GM12878 (cell line): Measurements from ENCODE around the gene RANBP17.

Experiments
- ATF3 ChIP-seq: IDR thresholded peaks from 2 replicates; pipeline ENCODE4 v1.6.1; 2011; ENCODE audit warnings: low read depth, mild to moderate bottlenecking, low read length, moderate library complexity, borderline replicate concordance; ENCODE audit errors: extremely low read depth
- CTCF ChIP-seq, 3 experiments: IDR thresholded peaks in 2 of 3; conservative IDR thresholded peaks in 1 of 3; 2 replicates each; pipeline ENCODE4 v1.5.1; 2011; ENCODE audit warnings: low read depth in 3 of 3, low read length in 3 of 3, mild to moderate bottlenecking in 3 of 3, control low read depth in 2 of 3, moderate library complexity in 2 of 3, inconsistent platforms in 1 of 3, mixed read lengths in 1 of 3; ENCODE audit not compliant: control insufficient read depth in 2 of 3, insufficient read depth in 1 of 3; ENCODE audit errors: extremely low read depth in 1 of 3
- HCFC1 ChIP-seq: fragments of 150-350 bp; IDR thresholded peaks from 2 replicates; pipeline ENCODE4 v1.6.1; 2014; ENCODE audit warnings: low read length
- JUNB ChIP-seq: IDR thresholded peaks from 2 replicates; pipeline ENCODE4 v1.6.1; 2016; ENCODE audit warnings: antibody characterized with exemption, mild to moderate bottlenecking
- NFIC ChIP-seq: IDR thresholded peaks from 2 replicates; pipeline ENCODE4 v1.6.1; 2012; ENCODE audit warnings: low read depth, mild to moderate bottlenecking, inconsistent platforms, low read length, moderate library complexity
- PKNOX1 ChIP-seq: fragments of 450-650 bp; IDR thresholded peaks from 2 replicates; pipeline ENCODE4 v1.6.1; 2016; ENCODE audit warnings: mild to moderate bottlenecking
- POLR2AphosphoS5 ChIP-seq: IDR thresholded peaks from 2 replicates; pipeline ENCODE4 v1.6.1; 2011; ENCODE audit warnings: mild to moderate bottlenecking, low read length, inconsistent platforms
- PRDM15 ChIP-seq: fragments of 450-650 bp; formaldehyde crosslinking; IDR thresholded peaks from 2 replicates; pipeline ENCODE4 v1.4.0; 2020; ENCODE audit warnings: mild to moderate bottlenecking, moderate library complexity
- RELA ChIP-seq: fragments of 450-650 bp; IDR thresholded peaks from 2 replicates; pipeline ENCODE4 v1.8.0; 2014; ENCODE audit warnings: borderline replicate concordance; ENCODE audit not compliant: partially characterized antibody
- SUZ12 ChIP-seq: fragments of 200-600 bp; sonication (generic); IDR thresholded peaks from one replicate; pipeline ENCODE4 v1.6.1; 2018; ENCODE audit warnings: antibody characterized with exemption, mild to moderate bottlenecking; ENCODE audit not compliant: unreplicated experiment

- no peak for TF ChIP-seq CTCF (IDR thresholded peaks at IDR 0.05 in 2 of 3, conservative IDR thresholded peaks at IDR 0.05 in 1 of 3; ENCODE audit: control insufficient read depth in 2 of 3, extremely low read depth in 1 of 3, insufficient read depth in 1 of 3, low read depth in 3 of 3, low read length in 3 of 3)
- TF ChIP-seq HCFC1 = no peak
- no peak for TF ChIP-seq POLR2AphosphoS5
- TF ChIP-seq PRDM15 = no peak
- TF ChIP-seq RELA = no peak
- no peak for TF ChIP-seq NFIC
- TF ChIP-seq ATF3 = no peak
- no peak for TF ChIP-seq SUZ12
- TF ChIP-seq JUNB = no peak
- no peak for TF ChIP-seq PKNOX1
These were observed 453.0 kb downstream of the RANBP17 start for GRCh38 chr5:171314728-171315385.
